Suprapubic skin (tissue), 4 donors: ENCODE data around the gene SLC37A3.

Experiments used
- EP300 ChIP-seq: sonication (generic); formaldehyde crosslinking; IDR thresholded peaks from one replicate; pipeline ENCODE4 v1.6.1; 2017; ENCODE audit warnings: antibody characterized with exemption
- POLR2A ChIP-seq, 2 donors: fragments of 450-650 bp; IDR thresholded peaks; one replicate each; pipeline ENCODE4 v1.6.1; 2017; ENCODE audit warnings: antibody characterized with exemption in 2 of 2, mild to moderate bottlenecking in 2 of 2, moderate library complexity in 2 of 2
- POLR2AphosphoS5 ChIP-seq, 3 donors: sonication (generic); formaldehyde crosslinking; IDR thresholded peaks; one replicate each; pipeline ENCODE4 v1.6.1; 2017; ENCODE audit warnings: antibody characterized with exemption in 3 of 3
- TF ChIP-seq, protein P1 (sequence below), 2 donors: fragments of 200-600 bp in 1 of 2; fragments of 450-650 bp in 1 of 2; sonication (generic) in 1 of 2; IDR thresholded peaks; one replicate each; pipeline ENCODE4 v1.5.1; 2016 to 2019; ENCODE audit warnings: antibody characterized with exemption in 2 of 2, mild to moderate bottlenecking in 1 of 2, moderate library complexity in 1 of 2

DNA sequence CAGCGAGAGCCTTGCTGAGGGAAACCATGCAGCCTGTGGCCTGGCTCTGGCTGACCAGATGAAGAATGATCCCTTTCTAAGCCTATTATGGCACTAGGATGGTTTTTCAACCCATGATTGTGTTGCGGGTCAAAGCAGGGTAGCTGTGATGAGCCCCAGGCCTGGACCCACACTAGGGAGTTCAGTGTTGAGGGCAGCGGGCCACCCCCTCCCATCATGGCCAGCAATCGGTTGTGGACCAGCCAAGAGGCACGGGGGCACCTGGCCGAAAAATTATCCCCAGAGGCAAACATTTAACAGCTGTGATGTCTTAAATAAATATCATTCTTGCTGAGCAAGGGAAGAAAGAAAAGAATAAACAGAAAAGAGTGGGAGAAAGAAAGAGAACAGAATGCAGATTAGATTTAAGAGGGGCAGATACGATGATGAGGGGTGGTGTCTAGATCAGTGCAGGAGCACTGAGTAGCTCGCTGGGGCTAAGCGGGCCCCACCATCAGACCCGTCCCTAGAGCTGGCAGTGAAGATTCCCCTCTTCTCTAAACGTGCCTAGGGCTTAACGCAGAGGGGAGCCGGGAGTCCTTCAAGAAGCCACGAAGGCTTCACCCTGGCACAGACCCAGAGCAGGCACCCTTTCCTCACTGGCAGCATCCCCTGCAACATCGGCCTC lies 82.7 kb downstream of the SLC37A3 start:
- TF ChIP-seq, protein P1, sequence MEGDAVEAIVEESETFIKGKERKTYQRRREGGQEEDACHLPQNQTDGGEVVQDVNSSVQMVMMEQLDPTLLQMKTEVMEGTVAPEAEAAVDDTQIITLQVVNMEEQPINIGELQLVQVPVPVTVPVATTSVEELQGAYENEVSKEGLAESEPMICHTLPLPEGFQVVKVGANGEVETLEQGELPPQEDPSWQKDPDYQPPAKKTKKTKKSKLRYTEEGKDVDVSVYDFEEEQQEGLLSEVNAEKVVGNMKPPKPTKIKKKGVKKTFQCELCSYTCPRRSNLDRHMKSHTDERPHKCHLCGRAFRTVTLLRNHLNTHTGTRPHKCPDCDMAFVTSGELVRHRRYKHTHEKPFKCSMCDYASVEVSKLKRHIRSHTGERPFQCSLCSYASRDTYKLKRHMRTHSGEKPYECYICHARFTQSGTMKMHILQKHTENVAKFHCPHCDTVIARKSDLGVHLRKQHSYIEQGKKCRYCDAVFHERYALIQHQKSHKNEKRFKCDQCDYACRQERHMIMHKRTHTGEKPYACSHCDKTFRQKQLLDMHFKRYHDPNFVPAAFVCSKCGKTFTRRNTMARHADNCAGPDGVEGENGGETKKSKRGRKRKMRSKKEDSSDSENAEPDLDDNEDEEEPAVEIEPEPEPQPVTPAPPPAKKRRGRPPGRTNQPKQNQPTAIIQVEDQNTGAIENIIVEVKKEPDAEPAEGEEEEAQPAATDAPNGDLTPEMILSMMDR (IDR thresholded peaks at IDR 0.05): no peak
- TF ChIP-seq POLR2AphosphoS5 (IDR thresholded peaks at IDR 0.05): no peak
- TF ChIP-seq POLR2A (IDR thresholded peaks at IDR 0.05): no peak
- TF ChIP-seq EP300: no peak
